22Rv1 (cell line): ENCODE measurements around the gene ABCC5.

Source experiments
- ZFX ChIP-seq: fragments of 450-650 bp; IDR thresholded peaks from 2 replicates; pipeline ENCODE4 v1.6.1; 2017; ENCODE audit warnings: antibody characterized with exemption, borderline replicate concordance
- TF ChIP-seq, protein P1 (sequence below): fragments of 450-650 bp; IDR thresholded peaks from 2 replicates; pipeline ENCODE4 v1.5.1; 2017; ENCODE audit warnings: mild to moderate bottlenecking

GRCh38 chr3:183870563-183870962 lies 147.1 kb downstream of the ABCC5 start:
- TF ChIP-seq, protein P1, sequence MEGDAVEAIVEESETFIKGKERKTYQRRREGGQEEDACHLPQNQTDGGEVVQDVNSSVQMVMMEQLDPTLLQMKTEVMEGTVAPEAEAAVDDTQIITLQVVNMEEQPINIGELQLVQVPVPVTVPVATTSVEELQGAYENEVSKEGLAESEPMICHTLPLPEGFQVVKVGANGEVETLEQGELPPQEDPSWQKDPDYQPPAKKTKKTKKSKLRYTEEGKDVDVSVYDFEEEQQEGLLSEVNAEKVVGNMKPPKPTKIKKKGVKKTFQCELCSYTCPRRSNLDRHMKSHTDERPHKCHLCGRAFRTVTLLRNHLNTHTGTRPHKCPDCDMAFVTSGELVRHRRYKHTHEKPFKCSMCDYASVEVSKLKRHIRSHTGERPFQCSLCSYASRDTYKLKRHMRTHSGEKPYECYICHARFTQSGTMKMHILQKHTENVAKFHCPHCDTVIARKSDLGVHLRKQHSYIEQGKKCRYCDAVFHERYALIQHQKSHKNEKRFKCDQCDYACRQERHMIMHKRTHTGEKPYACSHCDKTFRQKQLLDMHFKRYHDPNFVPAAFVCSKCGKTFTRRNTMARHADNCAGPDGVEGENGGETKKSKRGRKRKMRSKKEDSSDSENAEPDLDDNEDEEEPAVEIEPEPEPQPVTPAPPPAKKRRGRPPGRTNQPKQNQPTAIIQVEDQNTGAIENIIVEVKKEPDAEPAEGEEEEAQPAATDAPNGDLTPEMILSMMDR: no peak
- TF ChIP-seq ZFX: no peak
